Liver (tissue), 9 donors: ENCODE data around the gene LEKR1. TPM values are rescaled to one million over a fixed set of nuclear protein-coding genes. Genes with fewer than 3 reads are reported as not detected.

Experiments used
- DNase-seq: peaks from one replicate; pipeline ENCODE4 v3.0.0-alpha.2; 2017; ENCODE audit warnings: low spot score
- H3K27ac ChIP-seq, 2 donors: one replicate each; pipeline ENCODE4 v1.7.0; 2013; ENCODE audit warnings: inconsistent platforms in 2 of 2, low read length in 2 of 2, control low read depth in 1 of 2, low read depth in 1 of 2, mild to moderate bottlenecking in 1 of 2
- H3K27me3 ChIP-seq, 4 donors: one replicate each; pipeline versions ENCODE4 v1.6.1 to v1.7.0; 2013; ENCODE audit warnings: low read length in 3 of 4, inconsistent platforms in 1 of 4, mild to moderate bottlenecking in 1 of 4, moderate library complexity in 1 of 4; ENCODE audit not compliant: control insufficient read depth in 4 of 4, insufficient read depth in 4 of 4
- H3K36me3 ChIP-seq, 4 donors: one replicate each; pipeline versions ENCODE4 v1.6.1 to v1.7.0; 2013; ENCODE audit warnings: low read length in 3 of 4, mild to moderate bottlenecking in 3 of 4, low read depth in 1 of 4, moderate library complexity in 1 of 4; ENCODE audit not compliant: control insufficient read depth in 4 of 4, insufficient read depth in 3 of 4
- H3K4me1 ChIP-seq, 4 donors: one replicate each; pipeline versions ENCODE4 v1.6.1 to v1.7.0; 2013; ENCODE audit warnings: low read length in 3 of 4, mild to moderate bottlenecking in 3 of 4, moderate library complexity in 1 of 4; ENCODE audit not compliant: control insufficient read depth in 4 of 4, insufficient read depth in 4 of 4
- H3K4me3 ChIP-seq, 3 donors: one replicate each; pipeline versions ENCODE4 v1.6.1 to v1.7.0; 2013; ENCODE audit warnings: low read length in 3 of 3, control low read depth in 1 of 3, low read depth in 1 of 3, mild to moderate bottlenecking in 1 of 3
- H3K9ac ChIP-seq, 2 donors: one replicate each; pipeline ENCODE4 v1.7.0; 2013; ENCODE audit warnings: low read length in 2 of 2, mild to moderate bottlenecking in 2 of 2, moderate library complexity in 2 of 2, control low read depth in 1 of 2, low read depth in 1 of 2
- H3K9me3 ChIP-seq, 4 donors: one replicate each; pipeline versions ENCODE4 v1.6.1 to v1.7.0; 2013; ENCODE audit warnings: low read length in 3 of 4; ENCODE audit not compliant: control insufficient read depth in 4 of 4
- ATF3 ChIP-seq: IDR thresholded peaks from 2 replicates; pipeline ENCODE4 v1.6.1; 2016; ENCODE audit warnings: antibody characterized with exemption
- EGR1 ChIP-seq, 2 donors: IDR thresholded peaks; 2 replicates each; pipeline ENCODE4 v1.6.1; 2016 to 2018; ENCODE audit warnings: antibody characterized with exemption in 2 of 2, low read depth in 2 of 2
- FOXA1 ChIP-seq: IDR thresholded peaks from 2 replicates; pipeline ENCODE4 v1.6.1; 2016; ENCODE audit warnings: antibody characterized with exemption
- FOXA2 ChIP-seq: IDR thresholded peaks from 2 replicates; pipeline ENCODE4 v1.6.1; 2016; ENCODE audit warnings: antibody characterized with exemption
- GABPA ChIP-seq, 2 donors: IDR thresholded peaks in 1 of 2; conservative IDR thresholded peaks in 1 of 2; 2 replicates each; pipeline ENCODE4 v1.6.1; 2016; ENCODE audit warnings: antibody characterized with exemption in 2 of 2, mild to moderate bottlenecking in 1 of 2, moderate library complexity in 1 of 2
- HNF4A ChIP-seq, 2 donors: conservative IDR thresholded peaks; 2 replicates each; pipeline ENCODE4 v1.6.1; 2016; ENCODE audit warnings: antibody characterized with exemption in 2 of 2, mild to moderate bottlenecking in 2 of 2
- HNF4G ChIP-seq: IDR thresholded peaks from 2 replicates; pipeline ENCODE4 v1.6.1; 2016; ENCODE audit warnings: antibody characterized with exemption
- JUND ChIP-seq, 2 donors: IDR thresholded peaks; 2 replicates each; pipeline ENCODE4 v1.6.1; 2016; ENCODE audit warnings: antibody characterized with exemption in 2 of 2
- MAX ChIP-seq: IDR thresholded peaks from 2 replicates; pipeline ENCODE4 v1.6.1; 2016; ENCODE audit warnings: antibody characterized with exemption
- NR2F2 ChIP-seq: IDR thresholded peaks from 2 replicates; pipeline ENCODE4 v1.6.1; 2016; ENCODE audit warnings: antibody characterized with exemption
- REST ChIP-seq: IDR thresholded peaks from 2 replicates; pipeline ENCODE4 v1.6.1; 2016; ENCODE audit warnings: antibody characterized with exemption, mild to moderate bottlenecking
- RXRA ChIP-seq, 2 donors: IDR thresholded peaks; 2 replicates each; pipeline ENCODE4 v1.6.1; 2017 to 2018; ENCODE audit warnings: antibody characterized with exemption in 2 of 2, mild to moderate bottlenecking in 1 of 2
- SP1 ChIP-seq: IDR thresholded peaks from 2 replicates; pipeline ENCODE4 v1.6.1; 2018; ENCODE audit warnings: antibody characterized with exemption, mild to moderate bottlenecking
- TAF1 ChIP-seq: conservative IDR thresholded peaks from 2 replicates; pipeline ENCODE4 v1.6.1; 2016; ENCODE audit warnings: antibody characterized with exemption, mild to moderate bottlenecking
- YY1 ChIP-seq: IDR thresholded peaks from 2 replicates; pipeline ENCODE4 v1.6.1; 2016; ENCODE audit warnings: antibody characterized with exemption, mild to moderate bottlenecking
- ZBTB33 ChIP-seq: IDR thresholded peaks from 2 replicates; pipeline ENCODE4 v1.6.1; 2016; ENCODE audit warnings: antibody characterized with exemption
- WGBS: extraction: QIAGEN DNeasy Blood & Tissue Kit; methylation state at CpG from one replicate; pipeline ENCODE4 v1.1.7; 2013; 5-methylcytosine and 5-hydroxymethylcytosine counted together
- polyA plus RNA-seq, 2 donors: library from polyadenylated mRNA; stranded (reverse) in 1 of 2; unstranded in 1 of 2; fragments of 200-250 nt in 1 of 2; fragments of >200 nt in 1 of 2; fragmentation: Nextera tagmentation in 1 of 2; extraction: Ambion mirVana in 1 of 2; gene quantifications; one replicate each; pipeline versions ENCODE4 v1.2.1 to v1.2.3, GENCODE V29; 2013 to 2015
- total RNA-seq, 2 donors: library from RNA; depleted of rRNA; stranded (reverse); fragments of >200 nt; gene quantifications; one replicate each; pipeline ENCODE4 v1.2.3, GENCODE V29; 2014
- donor health status: healthy.
- donor health status: healthy.
- donor health status: healthy.
- donor health status: healthy.
- donor health status: healthy.

LEKR1 gene
- total and polyA plus RNA-seq, 4 donors = 0.19 to 0.72 (median 0.44) TPM

- no peaks in the 10 kb centered on the region for H3K4me1 ChIP-seq
- no peak for TF ChIP-seq RXRA (IDR thresholded peaks at IDR 0.05)
- TF ChIP-seq GABPA (IDR thresholded peaks at IDR 0.05 in 1 of 2, conservative IDR thresholded peaks at IDR 0.05 in 1 of 2) = no peak
- no peak for TF ChIP-seq ATF3
- no peak for TF ChIP-seq MAX
- no peak for TF ChIP-seq SP1
- no peak for TF ChIP-seq ZBTB33
- TF ChIP-seq YY1 = no peak
- TF ChIP-seq EGR1 (IDR thresholded peaks at IDR 0.05; ENCODE audit: low read depth in 2 of 2) = no peak
- TF ChIP-seq REST = no peak
- no peak for TF ChIP-seq HNF4G
- TF ChIP-seq FOXA1 = no peak
- no peak for TF ChIP-seq JUND (IDR thresholded peaks at IDR 0.05)
- no peak for TF ChIP-seq FOXA2
- no peaks in the 10 kb centered on the region for H3K36me3 ChIP-seq
- no peak overlapping the region for H3K4me3 ChIP-seq
- no peak for DNase-seq
- no peaks in the 10 kb centered on the region for H3K9me3 ChIP-seq
- no peaks in the 10 kb centered on the region for H3K27me3 ChIP-seq
- H3K9ac ChIP-seq = no peak overlapping the region
- H3K27ac ChIP-seq = no peak overlapping the region
- 90% methylated on average over 5 of the region's 5 CpGs for WGBS
These were observed 72.2 kb downstream of the LEKR1 start for GRCh38 chr3:156898296-156898880.

GRCh38 chr3:156899951-156900350 lies 73.8 kb downstream of the LEKR1 start:
- DNase-seq = no peak
- Histone ChIP-seq H3K27me3 (no peaks in the 10 kb centered on the region), H3K27ac (no peak overlapping the region), H3K4me1 (no peaks in the 10 kb centered on the region), H3K9ac (no peak overlapping the region), H3K36me3 (no peaks in the 10 kb centered on the region), H3K4me3 (no peak overlapping the region), H3K9me3 (no peaks in the 10 kb centered on the region)
- WGBS = 38% methylated on average over 1 of the region's 1 CpG
- TF ChIP-seq EGR1 (IDR thresholded peaks at IDR 0.05; ENCODE audit: low read depth in 2 of 2) (no peak), YY1 (no peak)

GRCh38 chr3:156902916-156903315 lies 76.8 kb downstream of the LEKR1 start:
- no peak for DNase-seq
- Histone ChIP-seq H3K27ac (no peak overlapping the region), H3K4me1 (no peaks in the 10 kb centered on the region), H3K36me3 (no peaks in the 10 kb centered on the region), H3K27me3 (no peaks in the 10 kb centered on the region), H3K9me3 (no peaks in the 10 kb centered on the region), H3K9ac (no peak overlapping the region), H3K4me3 (no peak overlapping the region)
- TF ChIP-seq MAX = no peak
- no peak for TF ChIP-seq HNF4A (conservative IDR thresholded peaks at IDR 0.05)
- TF ChIP-seq FOXA1 = no peak
- TF ChIP-seq GABPA (IDR thresholded peaks at IDR 0.05 in 1 of 2, conservative IDR thresholded peaks at IDR 0.05 in 1 of 2) = no peak
- TF ChIP-seq JUND (IDR thresholded peaks at IDR 0.05) = no peak
- no peak for TF ChIP-seq REST
- TF ChIP-seq RXRA (IDR thresholded peaks at IDR 0.05) = no peak
- no peak for TF ChIP-seq HNF4G
- TF ChIP-seq ATF3 = no peak
- no peak for TF ChIP-seq FOXA2
- no peak for TF ChIP-seq SP1
- no peak for TF ChIP-seq TAF1
- TF ChIP-seq YY1 = no peak
- no peak for TF ChIP-seq NR2F2
- no peak for TF ChIP-seq EGR1 (IDR thresholded peaks at IDR 0.05; ENCODE audit: low read depth in 2 of 2)
